Uterus (tissue), 4 donors: ENCODE results near the gene TRAPPC12. TPM values are rescaled to one million over a fixed set of nuclear protein-coding genes. Genes with fewer than 3 reads are reported as not detected.
A peak's percentile ranks its signal among the peaks of the same experiment; 100 is the strongest.

ENCODE experiments used
- DNase-seq, 2 donors: peaks; one replicate each; pipeline ENCODE4 v3.0.0-alpha.2; 2019 to 2020
- H3K27ac ChIP-seq, 2 donors: fragments of 200-600 bp; sonication (generic); 1 replicate in 1 of 2; 2 replicates in 1 of 2; pipeline ENCODE4 v1.5.1; 2016 to 2018
- H3K27me3 ChIP-seq, 2 donors: fragments of 200-600 bp; sonication (generic); one replicate each; pipeline ENCODE4 v1.5.1; 2018 to 2019; ENCODE audit warnings: control low read depth in 1 of 2
- H3K36me3 ChIP-seq, 2 donors: fragments of 200-600 bp; sonication (generic); one replicate each; pipeline ENCODE4 v1.5.1; 2019; ENCODE audit warnings: control low read depth in 1 of 2
- H3K4me1 ChIP-seq, 2 donors: fragments of 200-600 bp; sonication (generic); one replicate each; pipeline ENCODE4 v1.5.1; 2018 to 2019; ENCODE audit warnings: control low read depth in 1 of 2
- H3K4me3 ChIP-seq, 2 donors: fragments of 200-600 bp; sonication (generic); 1 replicate in 1 of 2; 2 replicates in 1 of 2; pipeline ENCODE4 v1.5.1; 2018 to 2019; ENCODE audit warnings: mild to moderate bottlenecking in 1 of 2
- H3K9me3 ChIP-seq, 2 donors: fragments of 200-600 bp; sonication (generic); one replicate each; pipeline ENCODE4 v1.5.1; 2019; ENCODE audit warnings: control low read depth in 1 of 2
- POLR2A ChIP-seq, 2 donors: fragments of 450-650 bp; IDR thresholded peaks; one replicate each; pipeline ENCODE4 v1.6.1; 2016; ENCODE audit warnings: antibody characterized with exemption in 2 of 2, mild to moderate bottlenecking in 1 of 2, moderate library complexity in 1 of 2
- intact Hi-C: fragments of 100-400 bp; cut with DNase I; formaldehyde crosslinking; loops from one replicate; pipeline ENCODE4 v1.15.1; 2023; ENCODE audit warnings: low total_unique reads
- total RNA-seq, 4 donors: library from RNA; depleted of rRNA in 3 of 4; stranded (reverse); fragments of >200 nt in 3 of 4; gene quantifications; one replicate each; pipeline versions ENCODE4 v1.1.0 to v1.2.4, GENCODE V29; 2014 to 2023
- TF ChIP-seq, protein P1 (sequence below), 4 experiments: fragments of 200-600 bp in 2 of 4; fragments of 450-650 bp in 2 of 4; sonication (generic) in 2 of 4; IDR thresholded peaks; one replicate each; pipeline ENCODE4 v1.5.1; 2016 to 2019; ENCODE audit warnings: antibody characterized with exemption in 4 of 4, mild to moderate bottlenecking in 2 of 4, moderate library complexity in 1 of 4
- donor health status: DM: yes; HTN: yes; CAD: no.

TRAPPC12 gene
- total RNA-seq, 4 donors from 2014 or later: 15.6 to 149 (median 66.5) TPM

- TF ChIP-seq POLR2A (IDR thresholded peaks at IDR 0.05): peak in 1 of 2 donors; percentile 21
- TF ChIP-seq, protein P1, sequence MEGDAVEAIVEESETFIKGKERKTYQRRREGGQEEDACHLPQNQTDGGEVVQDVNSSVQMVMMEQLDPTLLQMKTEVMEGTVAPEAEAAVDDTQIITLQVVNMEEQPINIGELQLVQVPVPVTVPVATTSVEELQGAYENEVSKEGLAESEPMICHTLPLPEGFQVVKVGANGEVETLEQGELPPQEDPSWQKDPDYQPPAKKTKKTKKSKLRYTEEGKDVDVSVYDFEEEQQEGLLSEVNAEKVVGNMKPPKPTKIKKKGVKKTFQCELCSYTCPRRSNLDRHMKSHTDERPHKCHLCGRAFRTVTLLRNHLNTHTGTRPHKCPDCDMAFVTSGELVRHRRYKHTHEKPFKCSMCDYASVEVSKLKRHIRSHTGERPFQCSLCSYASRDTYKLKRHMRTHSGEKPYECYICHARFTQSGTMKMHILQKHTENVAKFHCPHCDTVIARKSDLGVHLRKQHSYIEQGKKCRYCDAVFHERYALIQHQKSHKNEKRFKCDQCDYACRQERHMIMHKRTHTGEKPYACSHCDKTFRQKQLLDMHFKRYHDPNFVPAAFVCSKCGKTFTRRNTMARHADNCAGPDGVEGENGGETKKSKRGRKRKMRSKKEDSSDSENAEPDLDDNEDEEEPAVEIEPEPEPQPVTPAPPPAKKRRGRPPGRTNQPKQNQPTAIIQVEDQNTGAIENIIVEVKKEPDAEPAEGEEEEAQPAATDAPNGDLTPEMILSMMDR (IDR thresholded peaks at IDR 0.05): no peak
- H3K27ac ChIP-seq: peak overlapping the region; percentile 83 to 89
Measured at GRCh38 chr2:3470166-3470651, 90.7 kb downstream of the TRAPPC12 start.

GRCh38 chr2:3470856-3471737, 91.6 kb downstream of the TRAPPC12 start:
- Histone ChIP-seq H3K27me3 (no peaks in the 10 kb centered on the region), H3K4me3 (no peak overlapping the region), H3K27ac (peak overlapping the region; percentile 83 to 89), H3K4me1 (peaks cover 7 to 8% of the 10 kb centered on the region in 2 donors), H3K36me3 (no peaks in the 10 kb centered on the region), H3K9me3 (no peaks in the 10 kb centered on the region)
- DNase-seq: no peak
- TF ChIP-seq POLR2A (IDR thresholded peaks at IDR 0.05): no peak
- TF ChIP-seq, protein P1 (IDR thresholded peaks at IDR 0.05): no peak
- intact Hi-C loops: no loop called here

More at GRCh38 chr2:3470166-3470651, 90.7 kb downstream of the TRAPPC12 start:
- Histone ChIP-seq H3K9me3 (no peaks in the 10 kb centered on the region), H3K36me3 (no peaks in the 10 kb centered on the region), H3K4me1 (peaks cover 7 to 8% of the 10 kb centered on the region in 2 donors), H3K27me3 (no peaks in the 10 kb centered on the region), H3K4me3 (no peak overlapping the region)
- intact Hi-C loops: no loop called here
- DNase-seq: peak; percentile 87 to 88

DNA sequence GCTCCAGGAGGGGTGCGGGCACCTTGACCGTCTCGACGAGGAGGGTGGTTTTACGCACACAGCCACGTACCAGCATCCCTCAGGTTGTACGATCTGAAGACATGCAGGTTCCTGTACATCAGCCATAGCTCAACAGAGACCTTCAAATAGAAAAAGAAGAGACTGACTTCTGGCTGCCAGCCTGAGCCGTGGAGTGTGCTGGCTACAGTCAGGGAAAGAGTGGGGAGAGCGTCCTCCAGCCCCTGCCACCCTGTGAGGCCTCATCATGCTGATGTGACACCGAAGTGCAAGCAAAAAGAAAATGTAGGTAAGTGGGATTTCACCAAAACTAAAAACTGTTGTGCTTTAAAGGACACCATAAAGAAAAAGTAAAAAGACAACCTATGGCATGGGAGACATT, 92.8 kb downstream of the TRAPPC12 start:
- peak overlapping the region in 1 of 2 donors; percentile 83 for H3K27ac ChIP-seq

GRCh38 chr2:3472966-3473365, 93.5 kb downstream of the TRAPPC12 start:
- DNase-seq: no peak
- Histone ChIP-seq H3K27ac (no peak overlapping the region), H3K4me1 (peaks cover 7 to 8% of the 10 kb centered on the region in 2 donors), H3K4me3 (no peak overlapping the region), H3K27me3 (no peaks in the 10 kb centered on the region), H3K9me3 (no peaks in the 10 kb centered on the region), H3K36me3 (no peaks in the 10 kb centered on the region)
- TF ChIP-seq, protein P1 (IDR thresholded peaks at IDR 0.05): no peak
- no peak for TF ChIP-seq POLR2A (IDR thresholded peaks at IDR 0.05)
- intact Hi-C loops: no loop called here

More for the DNA sequence above, 92.8 kb downstream of the TRAPPC12 start:
- Histone ChIP-seq H3K4me3 (no peak overlapping the region), H3K27me3 (no peaks in the 10 kb centered on the region), H3K9me3 (no peaks in the 10 kb centered on the region), H3K36me3 (no peaks in the 10 kb centered on the region), H3K4me1 (peaks cover 7 to 8% of the 10 kb centered on the region in 2 donors)
- intact Hi-C loops: no loop called here
- no peak for TF ChIP-seq POLR2A (IDR thresholded peaks at IDR 0.05)
- TF ChIP-seq, protein P1 (IDR thresholded peaks at IDR 0.05): no peak
- no peak for DNase-seq

DNA sequence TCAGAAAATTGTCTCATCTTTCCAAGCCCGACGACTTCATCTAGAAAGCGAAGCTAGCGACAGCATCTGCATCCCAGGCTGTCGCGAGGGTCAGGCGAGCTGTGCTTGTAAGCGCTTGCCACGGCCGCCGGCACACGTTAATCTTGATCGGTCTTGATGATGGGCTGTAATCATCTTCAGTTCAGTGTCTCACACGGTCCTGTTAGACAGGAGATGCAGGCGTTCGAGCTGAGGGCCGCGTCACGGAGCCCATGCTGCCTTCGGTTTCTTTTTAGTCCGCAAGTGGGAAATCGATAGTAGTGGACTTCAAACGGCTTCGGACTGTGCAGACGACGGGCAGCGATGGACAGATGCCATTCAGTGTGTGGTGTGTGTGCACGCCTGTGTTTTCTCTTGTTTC, 96.3 kb downstream of the TRAPPC12 start:
- no peak for DNase-seq

More for the DNA sequence above, 96.3 kb downstream of the TRAPPC12 start:
- no peaks in the 10 kb centered on the region for H3K9me3 ChIP-seq
- no peak overlapping the region for H3K27ac ChIP-seq
- no peak overlapping the region for H3K4me3 ChIP-seq
- no peaks in the 10 kb centered on the region for H3K27me3 ChIP-seq
- no peak for TF ChIP-seq POLR2A (IDR thresholded peaks at IDR 0.05)
- TF ChIP-seq, protein P1 (IDR thresholded peaks at IDR 0.05): no peak
- H3K36me3 ChIP-seq: no peaks in the 10 kb centered on the region
- intact Hi-C loops: no loop called here
- H3K4me1 ChIP-seq: no peaks in the 10 kb centered on the region
